ENCODE results near the gene IRF9. TPM values are rescaled to one million over a fixed set of nuclear protein-coding genes. Genes with fewer than 3 reads are reported as not detected.

IRF9 gene
- total RNA-seq, 1 experiment from 2014 or later = 27.6 TPM

- H3K27ac Mint-ChIP-seq = no peak overlapping the region; a peak in 1 of 7 replicates
These were observed 26.5 kb downstream of the IRF9 start for GRCh38 chr14:24187539-24187915.

More at GRCh38 chr14:24187539-24187915, 26.5 kb downstream of the IRF9 start:
- Histone ChIP-seq H3K4ac (ENCODE audit: low read depth, low read length) (no peak overlapping the region), H3T11ph (ENCODE audit: low read length) (no peak overlapping the region), H3K23me2 (ENCODE audit: insufficient read length, low read depth, low read length, poor library complexity, severe bottlenecking) (no peaks in the 10 kb centered on the region), H3K27me3 (ENCODE audit: insufficient read depth, low read length) (no peaks in the 10 kb centered on the region), H4K91ac (ENCODE audit: insufficient read length, low read depth, low read length) (no peak overlapping the region), H2AFZ (ENCODE audit: low read length) (no peak overlapping the region), H2BK5ac (ENCODE audit: insufficient read length, low read length) (no peak overlapping the region), H3K79me1 (ENCODE audit: insufficient read depth, low read depth, low read length, poor library complexity, severe bottlenecking) (peaks cover 4% of the 10 kb centered on the region), H2AK5ac (ENCODE audit: insufficient read length, low read length) (no peak overlapping the region), H3K23ac (ENCODE audit: insufficient read length, low read depth, low read length) (no peak overlapping the region), H4K20me1 (ENCODE audit: control insufficient read depth, insufficient read depth, insufficient read length) (no peaks in the 10 kb centered on the region), H3K4me2 (ENCODE audit: insufficient read depth, insufficient read length, low read length) (peak overlapping the region; percentile 38), H3K9ac (ENCODE audit: extremely low read depth, insufficient read length, low read length) (no peak overlapping the region), H2BK20ac (ENCODE audit: low read depth, low read length, poor library complexity, severe bottlenecking) (no peak overlapping the region), H4K8ac (replicated peaks; ENCODE audit: insufficient read length, low read depth, low read length) (no peak overlapping the region), H3K56ac (ENCODE audit: insufficient read length, low read depth, low read length) (no peak overlapping the region), H2BK15ac (ENCODE audit: low read depth, low read length) (no peak overlapping the region), H3K9me3 (ENCODE audit: control insufficient read depth, low read depth, low read length) (no peaks in the 10 kb centered on the region), H3K18ac (ENCODE audit: insufficient read length, low read depth, low read length) (no peak overlapping the region), H3K27ac (ENCODE audit: insufficient read length, low read depth, low read length) (no peak overlapping the region), H3K79me2 (ENCODE audit: insufficient read depth, low read length) (no peaks in the 10 kb centered on the region), H3K4me1 (ENCODE audit: insufficient read depth, low read length) (no peaks in the 10 kb centered on the region; the same call in 1 of the 2 replicates), H4K5ac (ENCODE audit: insufficient read length, low read depth, low read length) (no peak overlapping the region), H2BK120ac (ENCODE audit: low read depth, low read length, poor library complexity, severe bottlenecking) (no peak overlapping the region), H3K14ac (ENCODE audit: insufficient read depth, low read length) (no peak overlapping the region), H2BK12ac (ENCODE audit: insufficient read length, low read depth, low read length) (no peak overlapping the region)
- Mint-ChIP-seq H3K4me1 (peaks cover 15% of the 10 kb centered on the region in 2 experiments), H3K9me3 (no peaks in the 10 kb centered on the region), H3K27me3 (ENCODE audit: low read depth) (no peaks in the 10 kb centered on the region; the same call in 1 of the 2 replicates), H3K4me3 (peak overlapping the region; percentile 94 to 95), H3K36me3 (ENCODE audit: insufficient read depth in 1 of 3, low read depth in 3 of 3) (peaks cover 24 to 79% (median 66%) of the 10 kb centered on the region in 3 experiments)
- no peak for DNase-seq
- TF ChIP-seq CTCF (conservative IDR thresholded peaks at IDR 0.05) = no peak
- no CpG with 5 or more reads among the region's 2 CpGs for WGBS (ENCODE audit: extremely low coverage, insufficient read length, low lambda C conversion rate)

Data from H9 (cell line).